Mammary epithelial cell (primary cell): ENCODE results near the gene CDH13.

ENCODE experiments used
- CTCF ChIP-seq, 2 donors: IDR thresholded peaks in 1 of 2; conservative IDR thresholded peaks in 1 of 2; 2 replicates each; pipeline ENCODE4 v1.5.1; 2011 to 2012; ENCODE audit warnings: inconsistent platforms in 2 of 2, low read length in 2 of 2, mild to moderate bottlenecking in 2 of 2, control low read depth in 1 of 2, low read depth in 1 of 2; ENCODE audit not compliant: insufficient read depth in 1 of 2; ENCODE audit errors: extremely low read depth in 1 of 2
- EZH2 ChIP-seq: IDR thresholded peaks from 2 replicates; pipeline ENCODE4 v1.6.1; 2012; ENCODE audit warnings: low read length, inconsistent platforms, borderline replicate concordance

GRCh38 chr16:82586130-82586529 lies 40.6 kb upstream of the CDH13 start:
- TF ChIP-seq CTCF (conservative IDR thresholded peaks at IDR 0.05 in 1 of 2, IDR thresholded peaks at IDR 0.05 in 1 of 2; ENCODE audit: extremely low read depth in 1 of 2, insufficient read depth in 1 of 2, low read depth in 1 of 2, low read length in 2 of 2) (no peak), EZH2 (no peak)
